Left ventricle myocardium inferior (tissue), 1 donor: ENCODE measurements around the gene SOX2. TPM values are rescaled to one million over a fixed set of nuclear protein-coding genes. Genes with fewer than 3 reads are reported as not detected.

Source experiments
- DNase-seq: peaks from one replicate; pipeline ENCODE4 v3.0.0-alpha.2; 2020
- H3K27ac ChIP-seq: fragments of 200-600 bp; replicated peaks from 2 replicates; pipeline ENCODE4 v1.8.0; 2021
- H3K27me3 ChIP-seq: fragments of 200-600 bp; 2 replicates; pipeline ENCODE4 v1.8.0; 2021; ENCODE audit warnings: low read depth
- H3K36me3 ChIP-seq: fragments of 200-600 bp; 2 replicates; pipeline ENCODE4 v1.8.0; 2021
- H3K4me1 ChIP-seq: fragments of 200-600 bp; 2 replicates; pipeline ENCODE4 v1.8.0; 2021
- H3K4me3 ChIP-seq: fragments of 200-600 bp; 2 replicates; pipeline ENCODE4 v1.8.0; 2021; ENCODE audit warnings: mild to moderate bottlenecking, moderate library complexity
- H3K9me3 ChIP-seq: fragments of 200-600 bp; replicated peaks from 2 replicates; pipeline ENCODE4 v1.8.0; 2021
- intact Hi-C: fragments of 100-400 bp; cut with micrococcal nuclease; formaldehyde crosslinking; loops from one replicate; pipeline ENCODE4 v1.11.0; 2022
- total RNA-seq: library from RNA; stranded (reverse); fragmentation: NEBNext Ultra II Directional; extraction: Animal tissue kit (Norgen Biotek cat#: 25700); gene quantifications from one replicate; pipeline ENCODE4 v1.2.1, GENCODE V29; 2021
- TF ChIP-seq, protein P1 (sequence below): fragments of 200-600 bp; IDR thresholded peaks from 2 replicates; pipeline ENCODE4 v1.8.0; 2021; ENCODE audit warnings: antibody characterized with exemption, mild to moderate bottlenecking, borderline replicate concordance
- donor health status: DM: no; HTN: yes; CAD: no; lungs with severe emphysema.

Gene SOX2
- total RNA-seq, 1 donor from 2014 or later: 0.16 TPM

DNA sequence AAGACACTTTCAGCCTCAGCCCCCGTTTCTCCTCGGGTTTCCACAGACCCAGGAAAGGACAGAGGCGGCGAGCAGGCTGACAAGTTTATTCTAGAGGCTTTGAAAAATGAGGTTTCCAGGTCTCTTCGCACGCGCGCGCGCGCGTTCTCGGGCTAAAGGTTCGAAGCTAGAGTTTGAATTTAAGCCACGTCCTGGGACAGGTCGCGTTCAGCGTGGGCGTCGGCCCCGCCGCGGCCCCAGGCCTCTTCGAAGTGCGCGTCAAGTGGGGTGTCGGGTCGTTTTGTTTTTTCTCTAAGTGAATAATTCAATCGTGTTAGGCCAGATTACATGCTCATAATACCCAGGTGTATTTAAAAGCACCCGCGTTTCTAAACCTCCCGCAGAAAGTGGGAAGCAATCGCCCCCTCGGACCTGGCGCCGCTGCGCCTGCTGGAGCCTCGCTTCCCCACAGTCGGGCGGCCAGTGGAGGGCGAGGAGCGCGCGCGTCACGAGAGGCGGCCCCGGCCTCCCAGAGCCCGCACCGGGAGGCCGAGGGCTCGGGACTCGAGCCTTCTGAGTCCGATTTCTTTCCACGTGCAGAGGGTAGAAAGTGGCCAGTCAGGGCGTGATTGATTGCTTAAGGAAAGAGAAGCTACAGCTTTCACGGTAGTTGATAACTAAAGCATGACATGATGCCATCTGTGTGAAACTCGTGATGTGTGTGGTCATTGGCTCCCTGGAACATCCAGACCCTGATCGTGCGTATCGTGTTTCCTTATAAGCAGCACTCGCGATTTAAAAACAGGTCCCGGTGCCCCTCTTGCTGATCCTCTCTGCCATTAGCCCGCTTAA lies 15.8 kb upstream of the SOX2 start:
- H3K36me3 ChIP-seq: no peaks in the 10 kb centered on the region
- H3K27me3 ChIP-seq: peaks cover 76% of the 10 kb centered on the region
- H3K4me1 ChIP-seq: peaks cover 19% of the 10 kb centered on the region
- H3K27ac ChIP-seq: peak overlapping the region; percentile 14
- TF ChIP-seq, protein P1, sequence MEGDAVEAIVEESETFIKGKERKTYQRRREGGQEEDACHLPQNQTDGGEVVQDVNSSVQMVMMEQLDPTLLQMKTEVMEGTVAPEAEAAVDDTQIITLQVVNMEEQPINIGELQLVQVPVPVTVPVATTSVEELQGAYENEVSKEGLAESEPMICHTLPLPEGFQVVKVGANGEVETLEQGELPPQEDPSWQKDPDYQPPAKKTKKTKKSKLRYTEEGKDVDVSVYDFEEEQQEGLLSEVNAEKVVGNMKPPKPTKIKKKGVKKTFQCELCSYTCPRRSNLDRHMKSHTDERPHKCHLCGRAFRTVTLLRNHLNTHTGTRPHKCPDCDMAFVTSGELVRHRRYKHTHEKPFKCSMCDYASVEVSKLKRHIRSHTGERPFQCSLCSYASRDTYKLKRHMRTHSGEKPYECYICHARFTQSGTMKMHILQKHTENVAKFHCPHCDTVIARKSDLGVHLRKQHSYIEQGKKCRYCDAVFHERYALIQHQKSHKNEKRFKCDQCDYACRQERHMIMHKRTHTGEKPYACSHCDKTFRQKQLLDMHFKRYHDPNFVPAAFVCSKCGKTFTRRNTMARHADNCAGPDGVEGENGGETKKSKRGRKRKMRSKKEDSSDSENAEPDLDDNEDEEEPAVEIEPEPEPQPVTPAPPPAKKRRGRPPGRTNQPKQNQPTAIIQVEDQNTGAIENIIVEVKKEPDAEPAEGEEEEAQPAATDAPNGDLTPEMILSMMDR: no peak
- H3K4me3 ChIP-seq: peak overlapping the region; percentile 62
- intact Hi-C loops: loop anchor here (5.0 kb wide), 1 partner anchor 369 kb away; no protein-coding TSS in a partner anchor
- H3K9me3 ChIP-seq: no peaks in the 10 kb centered on the region
- DNase-seq: no peak

DNA sequence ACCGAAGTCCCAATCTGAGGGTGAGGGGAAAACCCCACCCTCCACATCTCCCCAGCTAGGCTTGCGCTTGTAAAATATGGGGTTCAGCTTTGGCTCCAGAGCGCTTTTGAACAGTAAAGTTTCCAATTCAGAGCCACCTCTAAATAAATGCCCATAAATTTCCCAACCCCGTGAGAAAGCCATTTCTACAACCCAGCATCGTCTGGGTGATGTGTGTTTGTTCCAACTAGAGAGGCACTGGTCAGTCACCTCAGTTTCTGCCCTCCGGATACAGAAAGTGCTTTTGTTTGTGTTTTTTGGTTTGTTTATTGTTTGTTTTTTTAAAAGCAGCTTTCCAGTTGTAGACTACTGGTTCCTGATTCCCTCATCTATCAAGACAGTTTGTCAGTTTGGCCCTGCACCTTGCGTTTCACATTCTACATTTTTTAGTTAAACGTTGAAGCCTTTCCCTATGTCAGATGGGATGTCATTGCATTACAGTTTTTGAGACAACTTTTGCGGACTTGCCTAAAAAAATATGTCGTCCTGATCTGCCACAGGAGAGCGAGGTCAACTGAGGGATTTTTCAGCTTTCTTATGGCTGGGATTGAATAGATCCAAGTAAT lies 15.0 kb upstream of the SOX2 start:
- Histone ChIP-seq H3K27ac (no peak overlapping the region), H3K36me3 (no peaks in the 10 kb centered on the region), H3K9me3 (no peaks in the 10 kb centered on the region), H3K4me3 (peak overlapping the region; percentile 62), H3K27me3 (peaks cover 82% of the 10 kb centered on the region), H3K4me1 (peaks cover 21% of the 10 kb centered on the region)
- TF ChIP-seq, protein P1: no peak
- intact Hi-C loops: loop anchor here (5.0 kb wide), 1 partner anchor 369 kb away; no protein-coding TSS in a partner anchor
- no peak for DNase-seq

DNA sequence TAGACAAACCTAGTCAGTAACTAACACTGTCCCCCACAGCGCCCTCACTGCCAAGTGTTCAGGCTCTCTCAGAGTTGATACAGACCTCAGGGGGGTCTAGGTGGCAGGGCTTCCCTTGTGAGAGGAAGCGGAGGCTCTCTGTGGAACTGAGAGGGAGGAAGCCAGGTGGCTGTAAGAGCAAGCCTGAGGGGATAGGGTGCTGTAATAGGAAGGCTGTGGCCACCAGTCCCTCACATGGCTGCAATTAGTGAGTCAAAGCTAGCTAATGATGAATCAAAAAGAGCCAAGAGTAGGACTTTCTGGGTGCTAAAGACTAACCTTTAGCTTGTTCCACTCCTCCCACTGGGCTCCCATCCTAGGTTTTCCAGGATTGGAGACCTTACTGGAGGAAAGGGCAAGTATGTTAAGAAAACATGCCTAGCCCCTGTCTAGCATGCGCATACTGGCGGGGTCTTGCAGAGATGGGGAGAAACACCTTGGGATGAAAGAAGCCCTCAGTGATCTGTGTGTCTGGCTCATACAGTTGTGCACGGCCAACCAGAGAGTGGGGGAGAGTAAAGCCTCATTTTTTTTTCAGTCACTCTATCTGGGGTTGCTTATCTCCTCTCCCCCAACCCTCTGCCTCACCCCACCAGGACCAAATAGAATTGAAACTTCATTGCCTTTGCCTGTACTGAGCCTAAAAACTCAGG lies 13.3 kb upstream of the SOX2 start:
- peaks cover 93% of the 10 kb centered on the region for H3K27me3 ChIP-seq
- H3K27ac ChIP-seq: no peak overlapping the region
- H3K4me1 ChIP-seq: peaks cover 21% of the 10 kb centered on the region
- H3K9me3 ChIP-seq: no peaks in the 10 kb centered on the region
- no peaks in the 10 kb centered on the region for H3K36me3 ChIP-seq
- TF ChIP-seq, protein P1: no peak
- H3K4me3 ChIP-seq: no peak overlapping the region
- no peak for DNase-seq
- intact Hi-C loops: loop anchor here (5.0 kb wide), 1 partner anchor 371 kb away; no protein-coding TSS in a partner anchor

DNA sequence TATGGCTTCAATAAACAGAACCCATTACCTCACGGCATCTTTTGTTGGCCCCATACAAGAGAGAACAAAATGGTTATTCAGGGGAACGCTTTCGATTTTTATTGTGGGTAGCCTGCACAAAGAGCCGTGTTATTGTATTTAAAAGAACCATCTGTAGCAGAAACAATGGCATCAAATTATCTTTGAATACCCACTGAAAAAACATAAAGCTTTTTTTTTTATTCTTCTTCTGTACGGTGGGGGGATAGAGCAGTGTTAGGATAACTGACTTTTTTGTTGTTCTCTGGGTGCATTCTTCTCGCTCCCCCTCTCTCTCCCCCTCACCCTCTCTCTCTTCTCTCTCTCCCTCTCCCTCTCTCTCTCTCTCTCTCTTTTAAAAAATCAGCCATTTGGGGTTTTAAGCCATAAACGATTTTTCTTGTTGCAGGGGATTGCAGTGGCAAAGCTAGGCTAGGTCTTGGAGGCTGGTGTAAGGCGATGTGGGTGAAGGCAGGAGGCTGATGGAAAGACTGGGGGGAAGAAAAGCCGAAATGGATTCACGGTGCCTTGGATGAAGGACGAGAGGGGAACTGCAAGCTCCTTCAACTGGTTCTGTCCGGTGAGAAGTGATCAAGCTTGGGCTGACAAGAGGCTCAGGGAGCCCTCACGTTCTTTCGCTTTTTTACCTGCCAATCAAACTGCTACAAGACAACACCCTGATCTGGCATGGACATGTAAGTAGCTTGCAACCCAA lies 12.4 kb upstream of the SOX2 start:
- H3K4me1 ChIP-seq: peaks cover 27% of the 10 kb centered on the region
- intact Hi-C loops: loop anchor here (5.0 kb wide), 1 partner anchor 372 kb away; no protein-coding TSS in a partner anchor
- H3K4me3 ChIP-seq: no peak overlapping the region
- no peaks in the 10 kb centered on the region for H3K36me3 ChIP-seq
- H3K27me3 ChIP-seq: peaks cover 100% of the 10 kb centered on the region
- H3K9me3 ChIP-seq: no peaks in the 10 kb centered on the region
- DNase-seq: no peak
- H3K27ac ChIP-seq: no peak overlapping the region
- TF ChIP-seq, protein P1: no peak
